Endothelial cell of umbilical vein (primary cell): ENCODE results near the gene POU2F3. TPM values are rescaled to one million over a fixed set of nuclear protein-coding genes. Genes with fewer than 3 reads are reported as not detected.

ENCODE experiments used
- BruUV-seq: library from RNA; stranded (reverse); fragments of 400-500 nt; replicated peaks from 2 replicates; lab custom pipeline; 2021; lab: Mats Ljungman, UMichigan
- CTCF ChIA-PET: fragments of 300-600, 350-600 bp; sonication (Branson Sonifier 250); formaldehyde crosslinking; loops from one replicate; lab custom pipeline; 2021; ENCODE audit warnings: antibody characterized with exemption, inconsistent platforms; lab: Charles Lee
- POLR2A ChIA-PET: fragments of 300-600, 350-600 bp; sonication (Branson Sonifier 250); formaldehyde crosslinking; loops from one replicate; lab custom pipeline; 2021; ENCODE audit warnings: antibody characterized with exemption, inconsistent platforms; lab: Charles Lee
- DNase-seq: peaks from one replicate; pipeline ENCODE4 v3.0.0-alpha.2; 2011; ENCODE audit warnings: low read depth, low spot score
- FAIRE-seq: peaks from 2 replicates; lab custom pipeline; 2011; peaks lifted over from hg19 to GRCh38; lab: Jason Lieb, UNC
- H2AFZ ChIP-seq: 2 replicates; pipeline ENCODE4 v1.6.0; 2012; ENCODE audit warnings: low read depth, low read length, control low read depth, inconsistent platforms
- H3K27ac ChIP-seq: 2 replicates; pipeline ENCODE4 v1.5.1; 2011; ENCODE audit warnings: low read depth, mild to moderate bottlenecking, control low read depth, low read length, moderate library complexity; ENCODE audit not compliant: insufficient read depth
- H3K27me3 ChIP-seq, 2 experiments: 2 replicates each; pipeline versions ENCODE4 v1.6.0 to v1.6.1; 2011; ENCODE audit warnings: low read length in 2 of 2, mixed read lengths in 1 of 2; ENCODE audit not compliant: control insufficient read depth in 2 of 2, insufficient read depth in 2 of 2
- H3K36me3 ChIP-seq, 2 experiments: 2 replicates in 1 of 2; 3 replicates in 1 of 2; pipeline ENCODE4 v1.5.1; 2011; ENCODE audit warnings: low read length in 2 of 2, mild to moderate bottlenecking in 1 of 2, moderate library complexity in 1 of 2; ENCODE audit not compliant: control insufficient read depth in 2 of 2, insufficient read depth in 2 of 2; ENCODE audit errors: extremely low read depth in 1 of 2
- H3K4me1 ChIP-seq: 3 replicates; pipeline ENCODE4 v1.5.1; 2011; ENCODE audit warnings: mild to moderate bottlenecking, low read length; ENCODE audit not compliant: control insufficient read depth, insufficient read depth; ENCODE audit errors: extremely low read depth
- H3K4me2 ChIP-seq: 2 replicates; pipeline ENCODE4 v1.6.1; 2011; ENCODE audit warnings: low read length, control low read depth, mixed read lengths; ENCODE audit not compliant: insufficient read depth
- H3K4me3 ChIP-seq, 3 experiments: fragments of 200-600 bp in 1 of 3; sonication (generic), shearing (Covaris generic) in 1 of 3; replicated peaks in 1 of 3; 2 replicates each; pipeline ENCODE4 v1.5.1; 2011 to 2016; ENCODE audit warnings: control low read depth in 3 of 3, low read length in 3 of 3, mild to moderate bottlenecking in 2 of 3, inconsistent platforms in 1 of 3, low read depth in 1 of 3, moderate library complexity in 1 of 3; ENCODE audit not compliant: insufficient read depth in 1 of 3
- H3K79me2 ChIP-seq: 2 replicates; pipeline ENCODE4 v1.6.0; 2012; ENCODE audit warnings: low read length, inconsistent platforms; ENCODE audit not compliant: control insufficient read depth, insufficient read depth
- H3K9ac ChIP-seq: replicated peaks from 2 replicates; pipeline ENCODE3; 2011; ENCODE audit warnings: low read length, control low read depth; ENCODE audit not compliant: insufficient read depth; ENCODE audit errors: extremely low read depth
- H3K9me1 ChIP-seq: replicated peaks from 3 replicates; pipeline ENCODE4 v1.6.0; 2011; ENCODE audit warnings: mild to moderate bottlenecking, low read length; ENCODE audit not compliant: control insufficient read depth, insufficient read depth; ENCODE audit errors: extremely low read depth
- H3K9me3 ChIP-seq: replicated peaks from 2 replicates; pipeline ENCODE4 v1.5.1; 2012; ENCODE audit warnings: low read length, inconsistent platforms; ENCODE audit not compliant: control insufficient read depth, insufficient read depth
- H4K20me1 ChIP-seq: replicated peaks from 2 replicates; pipeline ENCODE3; 2011; ENCODE audit warnings: mild to moderate bottlenecking, low read length; ENCODE audit not compliant: control insufficient read depth, insufficient read depth; ENCODE audit errors: extremely low read depth
- CTCF ChIP-seq, 2 donors: IDR thresholded peaks; 1 replicate in 1 of 2; 2 replicates in 1 of 2; pipeline ENCODE4 v1.5.1; 2011; ENCODE audit warnings: low read length in 2 of 2, mild to moderate bottlenecking in 2 of 2, moderate library complexity in 2 of 2, control low read depth in 1 of 2, inconsistent platforms in 1 of 2, low read depth in 1 of 2; ENCODE audit not compliant: insufficient read depth in 1 of 2; ENCODE audit errors: extremely low read depth in 1 of 2
- EZH2 ChIP-seq: IDR thresholded peaks from 2 replicates; pipeline ENCODE4 v1.6.1; 2012; ENCODE audit warnings: borderline replicate concordance, low read depth, mild to moderate bottlenecking, moderate library complexity, low read length, inconsistent platforms; ENCODE audit not compliant: severe bottlenecking
- FOS ChIP-seq: IDR thresholded peaks from 2 replicates; pipeline ENCODE4 v1.6.1; 2011; ENCODE audit warnings: mild to moderate bottlenecking, low read length, moderate library complexity, borderline replicate concordance; ENCODE audit not compliant: insufficient read depth
- JUN ChIP-seq: IDR thresholded peaks from 2 replicates; pipeline ENCODE4 v1.6.1; 2011; ENCODE audit warnings: borderline replicate concordance, low read depth; ENCODE audit not compliant: insufficient read length, insufficient read depth
- MAX ChIP-seq: IDR thresholded peaks from 2 replicates; pipeline ENCODE4 v1.6.1; 2011; ENCODE audit not compliant: insufficient read depth, insufficient read length
- MYC ChIP-seq: IDR thresholded peaks from one replicate; pipeline ENCODE4 v1.6.1; 2011; ENCODE audit warnings: mild to moderate bottlenecking, low read depth, low read length
- POLR2A ChIP-seq: IDR thresholded peaks from 2 replicates; pipeline ENCODE4 v1.6.1; 2012; ENCODE audit warnings: low read depth, mild to moderate bottlenecking, control low read depth, low read length
- POLR2AphosphoS5 ChIP-seq: IDR thresholded peaks from 2 replicates; pipeline ENCODE4 v1.6.1; 2012; ENCODE audit warnings: low read depth, mild to moderate bottlenecking, control low read depth, low read length, moderate library complexity; ENCODE audit not compliant: insufficient read depth
- dilution Hi-C: fragments of 300-500 bp; cut with MboI; formaldehyde crosslinking; loops from one replicate; pipeline ENCODE4 v1.15.0; 2019; ENCODE audit warnings: low sequenced_read_pairs; ENCODE audit not compliant: extremely low pct_ligation_motif_present
- intact Hi-C: fragments of 100-400 bp; cut with micrococcal nuclease; formaldehyde crosslinking; loops from one replicate; pipeline ENCODE4 v1.10.0; 2022
- polyA plus RNA-seq, 4 experiments: library from polyadenylated mRNA; depleted of rRNA in 3 of 4; stranded (reverse) in 3 of 4; unstranded in 1 of 4; fragments of >200 nt; gene quantifications; 2 replicates each; pipeline versions ENCODE4 v1.2.1 to v1.2.3, GENCODE V29; 2011 to 2012; ENCODE audit warnings: missing spikeins in 1 of 4
- total RNA-seq: library from RNA; stranded (reverse); gene quantifications from 2 replicates; pipeline ENCODE4 v1.2.3, GENCODE V29; 2021

The POU2F3 gene
- total and polyA plus RNA-seq, 2 donors (not counting 3 experiments of a cell fraction or from before 2014, with no cell fraction given): 0.06 TPM; not detected in 1

GRCh38 chr11:120208001-120208441, 31.9 kb upstream of the POU2F3 start:
- H3K4me1 ChIP-seq: peaks cover 34% of the 10 kb centered on the region
- no peak overlapping the region for H3K4me2 ChIP-seq
- H3K36me3 ChIP-seq: no peaks in the 10 kb centered on the region
- H3K4me3 ChIP-seq: no peak overlapping the region
- intact Hi-C loops: no loop called here
- CTCF ChIA-PET: interaction anchor here (0.8 to 2.4 kb wide), 9 partner anchors 17 to 95 kb away, joined by 3 to 9 read pairs (median 5); no protein-coding TSS in a partner anchor
- peak overlapping the region; percentile 21 for H2AFZ ChIP-seq
- H4K20me1 ChIP-seq: no peaks in the 10 kb centered on the region
- no peaks in the 10 kb centered on the region for H3K27me3 ChIP-seq
- POLR2A ChIA-PET: no interaction called here
- peak; percentile 26 for FAIRE-seq
- dilution Hi-C loops: no loop called here
- H3K27ac ChIP-seq: no peak overlapping the region
- TF ChIP-seq MYC: no peak
- no peak for TF ChIP-seq POLR2A
- TF ChIP-seq FOS: no peak
- no peak for TF ChIP-seq EZH2
- no peak for TF ChIP-seq POLR2AphosphoS5
- TF ChIP-seq JUN: no peak
- no peak for TF ChIP-seq CTCF (IDR thresholded peaks at IDR 0.05; ENCODE audit: extremely low read depth in 1 of 2, insufficient read depth in 1 of 2, low read depth in 1 of 2, low read length in 2 of 2)
- TF ChIP-seq MAX: no peak
- H3K79me2 ChIP-seq: peaks cover 9% of the 10 kb centered on the region
- H3K9ac ChIP-seq: no peak overlapping the region
- H3K9me1 ChIP-seq: no peaks in the 10 kb centered on the region
- DNase-seq: peak; percentile 69
- no TSS peak for BruUV-seq
- H3K9me3 ChIP-seq: no peaks in the 10 kb centered on the region
